Fibroblast of lung (primary cell): ENCODE results near the gene MRPL52. TPM values are rescaled to one million over a fixed set of nuclear protein-coding genes. Genes with fewer than 3 reads are reported as not detected.
A peak's percentile ranks its signal among the peaks of the same experiment; 100 is the strongest.

Experiments used
- DNase-seq, 2 donors: peaks; one replicate each; pipeline versions ENCODE4 v3.0.0 to v3.0.0-alpha.2; 2010; ENCODE audit warnings: low read depth in 2 of 2
- H2AFZ ChIP-seq: 2 replicates; pipeline ENCODE4 v1.5.1; 2012; ENCODE audit warnings: low read length, control low read depth, inconsistent platforms
- H3K27ac ChIP-seq: 2 replicates; pipeline ENCODE4 v1.5.1; 2011; ENCODE audit warnings: low read length, control low read depth; ENCODE audit not compliant: insufficient read depth
- H3K27me3 ChIP-seq: 2 replicates; pipeline ENCODE4 v1.5.1; 2011; ENCODE audit warnings: mild to moderate bottlenecking, low read length; ENCODE audit not compliant: control insufficient read depth, insufficient read depth
- H3K36me3 ChIP-seq: 2 replicates; pipeline ENCODE4 v1.5.1; 2011; ENCODE audit warnings: low read length; ENCODE audit not compliant: control insufficient read depth, insufficient read depth
- H3K4me1 ChIP-seq: 2 replicates; pipeline ENCODE4 v1.5.1; 2011; ENCODE audit warnings: low read length; ENCODE audit not compliant: control insufficient read depth, insufficient read depth; ENCODE audit errors: extremely low read depth
- H3K4me2 ChIP-seq: 2 replicates; pipeline ENCODE4 v1.5.1; 2011; ENCODE audit warnings: low read length, control low read depth; ENCODE audit not compliant: insufficient read depth; ENCODE audit errors: extremely low read depth
- H3K4me3 ChIP-seq, 4 experiments: fragments of 200-600 bp in 1 of 4; sonication (generic) in 1 of 4; replicated peaks in 1 of 4; 2 replicates each; pipeline ENCODE4 v1.5.1; 2011 to 2016; ENCODE audit warnings: low read length in 4 of 4, low read depth in 3 of 4, mild to moderate bottlenecking in 3 of 4, control low read depth in 2 of 4, inconsistent platforms in 1 of 4, mixed read lengths in 1 of 4; ENCODE audit not compliant: insufficient read depth in 1 of 4; ENCODE audit errors: control extremely low read depth in 1 of 4
- H3K79me2 ChIP-seq: 2 replicates; pipeline ENCODE4 v1.5.1; 2012; ENCODE audit warnings: mild to moderate bottlenecking, low read length, inconsistent platforms; ENCODE audit not compliant: control insufficient read depth, insufficient read depth
- H3K9ac ChIP-seq: 2 replicates; pipeline ENCODE4 v1.5.1; 2011; ENCODE audit warnings: mild to moderate bottlenecking, low read length, control low read depth; ENCODE audit not compliant: insufficient read depth
- H3K9me3 ChIP-seq: 2 replicates; pipeline ENCODE4 v1.5.1; 2012; ENCODE audit warnings: low read depth, low read length; ENCODE audit not compliant: control insufficient read depth, insufficient read depth
- H4K20me1 ChIP-seq: 2 replicates; pipeline ENCODE4 v1.5.1; 2011; ENCODE audit warnings: low read length; ENCODE audit not compliant: control insufficient read depth, insufficient read depth; ENCODE audit errors: extremely low read depth
- EZH2 ChIP-seq: IDR thresholded peaks from 2 replicates; pipeline ENCODE4 v1.5.1; 2012; ENCODE audit warnings: low read length, control low read depth, mild to moderate bottlenecking; ENCODE audit errors: missing control alignments
- polyA plus RNA-seq, 2 donors: library from polyadenylated mRNA; depleted of rRNA in 1 of 2; stranded (reverse) in 1 of 2; unstranded in 1 of 2; fragments of >200 nt; gene quantifications; 2 replicates each; pipeline ENCODE4 v1.2.1, GENCODE V29; 2011 to 2012; ENCODE audit warnings: missing spikeins in 1 of 2
- total RNA-seq: library from RNA; depleted of rRNA; stranded (reverse); fragments of >200 nt; gene quantifications from 2 replicates; pipeline ENCODE4 v1.2.1, GENCODE V29; 2014
- TF ChIP-seq, protein P1 (sequence below), 2 donors: IDR thresholded peaks in 1 of 2; conservative IDR thresholded peaks in 1 of 2; 1 replicate in 1 of 2; 2 replicates in 1 of 2; pipeline ENCODE4 v1.5.1; 2011 to 2012; ENCODE audit warnings: low read length in 2 of 2, control low read depth in 1 of 2, inconsistent platforms in 1 of 2, low read depth in 1 of 2, mild to moderate bottlenecking in 1 of 2

Gene MRPL52
- total and polyA plus RNA-seq, 2 donors (not counting 1 experiment from before 2014, with no cell fraction given): 44.1 to 50.5 TPM

DNA sequence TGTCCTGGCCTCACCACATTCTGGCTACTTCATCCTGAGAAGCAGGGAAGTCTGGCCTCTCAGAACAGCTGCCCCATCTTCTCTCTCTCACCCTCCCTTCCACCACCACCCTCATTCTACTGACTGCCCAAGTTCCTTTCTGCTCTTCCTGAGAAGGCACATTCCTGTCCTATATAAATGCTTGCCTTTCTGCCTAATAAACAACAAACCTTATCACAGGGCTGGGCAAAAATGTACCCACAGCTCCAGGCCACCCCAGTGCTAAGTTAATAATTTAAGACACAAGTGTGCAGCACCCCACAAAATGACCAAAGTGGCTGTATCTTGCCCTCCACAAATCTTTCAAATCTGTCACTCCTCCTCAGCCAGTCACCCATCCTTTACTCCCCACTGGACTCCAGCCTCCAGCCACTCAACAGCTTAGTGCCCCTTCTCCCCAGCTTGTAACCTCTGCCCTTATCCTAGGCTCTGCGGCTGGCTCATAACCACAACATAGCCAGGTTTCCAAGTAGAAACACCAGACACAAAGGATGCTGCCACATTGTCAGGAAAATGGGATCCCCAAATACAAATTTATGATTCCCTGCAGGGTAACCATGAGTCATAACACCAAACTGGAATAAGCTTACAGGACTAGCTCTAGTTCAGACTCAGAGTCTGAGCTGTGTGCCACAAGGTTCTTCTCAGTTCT is 48.2 kb upstream of the MRPL52 start:
- DNase-seq: peak; percentile 14 to 20
- H2AFZ ChIP-seq: no peak overlapping the region
- H3K4me1 ChIP-seq: no peaks in the 10 kb centered on the region
- H3K4me3 ChIP-seq: no peak overlapping the region
- H3K27ac ChIP-seq: no peak overlapping the region
- TF ChIP-seq, protein P1, sequence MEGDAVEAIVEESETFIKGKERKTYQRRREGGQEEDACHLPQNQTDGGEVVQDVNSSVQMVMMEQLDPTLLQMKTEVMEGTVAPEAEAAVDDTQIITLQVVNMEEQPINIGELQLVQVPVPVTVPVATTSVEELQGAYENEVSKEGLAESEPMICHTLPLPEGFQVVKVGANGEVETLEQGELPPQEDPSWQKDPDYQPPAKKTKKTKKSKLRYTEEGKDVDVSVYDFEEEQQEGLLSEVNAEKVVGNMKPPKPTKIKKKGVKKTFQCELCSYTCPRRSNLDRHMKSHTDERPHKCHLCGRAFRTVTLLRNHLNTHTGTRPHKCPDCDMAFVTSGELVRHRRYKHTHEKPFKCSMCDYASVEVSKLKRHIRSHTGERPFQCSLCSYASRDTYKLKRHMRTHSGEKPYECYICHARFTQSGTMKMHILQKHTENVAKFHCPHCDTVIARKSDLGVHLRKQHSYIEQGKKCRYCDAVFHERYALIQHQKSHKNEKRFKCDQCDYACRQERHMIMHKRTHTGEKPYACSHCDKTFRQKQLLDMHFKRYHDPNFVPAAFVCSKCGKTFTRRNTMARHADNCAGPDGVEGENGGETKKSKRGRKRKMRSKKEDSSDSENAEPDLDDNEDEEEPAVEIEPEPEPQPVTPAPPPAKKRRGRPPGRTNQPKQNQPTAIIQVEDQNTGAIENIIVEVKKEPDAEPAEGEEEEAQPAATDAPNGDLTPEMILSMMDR (conservative IDR thresholded peaks at IDR 0.05 in 1 of 2, IDR thresholded peaks at IDR 0.05 in 1 of 2; ENCODE audit: low read depth in 1 of 2, low read length in 2 of 2): no peak
- no peak for TF ChIP-seq EZH2
- no peak overlapping the region for H3K9ac ChIP-seq
- H3K4me2 ChIP-seq: no peak overlapping the region
- H3K27me3 ChIP-seq: no peaks in the 10 kb centered on the region
- H3K36me3 ChIP-seq: no peaks in the 10 kb centered on the region
- no peaks in the 10 kb centered on the region for H3K79me2 ChIP-seq
- H3K9me3 ChIP-seq: no peaks in the 10 kb centered on the region
- H4K20me1 ChIP-seq: no peaks in the 10 kb centered on the region

DNA sequence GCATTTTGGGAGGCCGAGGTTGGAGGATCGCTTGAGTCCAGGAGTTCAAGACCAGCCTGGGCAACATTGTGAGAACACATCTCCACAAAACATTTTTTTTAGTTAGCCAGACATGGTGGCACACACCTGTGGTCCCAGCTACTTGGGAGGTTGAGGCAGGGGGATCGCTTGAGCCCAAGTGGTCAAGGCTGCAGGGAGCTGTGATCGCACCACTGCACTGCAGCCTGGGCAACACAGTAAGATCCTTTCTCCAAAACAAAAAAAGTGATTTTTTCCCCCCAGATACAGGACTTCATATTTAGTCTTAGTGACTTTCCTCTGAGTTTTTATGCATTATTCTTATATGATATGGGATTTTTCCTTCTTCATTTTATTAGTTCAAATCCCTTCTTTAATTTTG is 43.0 kb upstream of the MRPL52 start:
- no peak overlapping the region for H3K4me3 ChIP-seq
- no peaks in the 10 kb centered on the region for H3K4me1 ChIP-seq
- TF ChIP-seq EZH2: no peak
- TF ChIP-seq, protein P1 (conservative IDR thresholded peaks at IDR 0.05 in 1 of 2, IDR thresholded peaks at IDR 0.05 in 1 of 2; ENCODE audit: low read depth in 1 of 2, low read length in 2 of 2): no peak
- no peak overlapping the region for H3K4me2 ChIP-seq
- DNase-seq: no peak
- no peak overlapping the region for H3K27ac ChIP-seq
- H3K36me3 ChIP-seq: no peaks in the 10 kb centered on the region
- no peak overlapping the region for H2AFZ ChIP-seq
- no peaks in the 10 kb centered on the region for H3K9me3 ChIP-seq
- no peak overlapping the region for H3K9ac ChIP-seq
- H3K79me2 ChIP-seq: no peaks in the 10 kb centered on the region
- H3K27me3 ChIP-seq: no peaks in the 10 kb centered on the region
- H4K20me1 ChIP-seq: no peaks in the 10 kb centered on the region

DNA sequence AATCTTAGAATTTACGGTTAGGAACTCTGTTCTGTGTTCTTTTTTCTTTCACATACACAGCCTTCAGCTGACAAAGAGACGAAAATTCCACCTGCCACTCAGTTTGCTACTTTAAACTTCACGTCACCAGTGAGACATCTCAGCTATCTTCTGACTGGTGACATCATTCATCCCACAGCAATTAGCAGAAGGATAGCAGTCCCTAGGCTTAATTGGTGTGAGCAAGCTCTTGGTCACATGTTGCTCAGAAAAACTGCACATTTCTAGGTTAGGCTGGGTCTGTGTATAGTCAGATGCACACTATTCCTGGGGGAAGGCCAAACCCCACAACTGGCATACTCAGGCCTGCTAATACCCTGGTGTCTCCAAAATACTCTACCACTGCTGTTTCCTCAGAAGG is 38.4 kb upstream of the MRPL52 start:
- no peak overlapping the region for H3K27ac ChIP-seq
- H3K79me2 ChIP-seq: no peaks in the 10 kb centered on the region
- no peak overlapping the region for H3K4me2 ChIP-seq
- no peak overlapping the region for H2AFZ ChIP-seq
- TF ChIP-seq, protein P1 (conservative IDR thresholded peaks at IDR 0.05 in 1 of 2, IDR thresholded peaks at IDR 0.05 in 1 of 2; ENCODE audit: low read depth in 1 of 2, low read length in 2 of 2): no peak
- TF ChIP-seq EZH2: no peak
- no peak overlapping the region for H3K9ac ChIP-seq
- no peaks in the 10 kb centered on the region for H3K36me3 ChIP-seq
- no peaks in the 10 kb centered on the region for H3K27me3 ChIP-seq
- DNase-seq: peak; percentile 53 to 84
- H3K9me3 ChIP-seq: no peaks in the 10 kb centered on the region
- no peaks in the 10 kb centered on the region for H4K20me1 ChIP-seq
- no peak overlapping the region for H3K4me3 ChIP-seq
- H3K4me1 ChIP-seq: no peaks in the 10 kb centered on the region
